HG03060 (cell line): ENCODE data around the gene SNX33.

Experiments used
- ATAC-seq: cut with Tn5 transposase; IDR thresholded peaks from one replicate; pipeline ENCODE4 v1.9.1; 2021; ENCODE audit warnings: low read depth, moderate number of reproducible peaks; ENCODE audit not compliant: unreplicated experiment

SNX33 gene

GRCh38 chr15:75641179-75641503 is 6.6 kb upstream of the SNX33 start:
- ATAC-seq: no peak

GRCh38 chr15:75641603-75642002 is 6.1 kb upstream of the SNX33 start:
- no peak for ATAC-seq

- ATAC-seq: no peak
Measured at GRCh38 chr15:75644376-75644775, 3.3 kb upstream of the SNX33 start.

GRCh38 chr15:75646112-75646943 is 1.4 kb upstream of the SNX33 start:
- no peak for ATAC-seq

GRCh38 chr15:75646944-75647364 is 758 bp upstream of the SNX33 start:
- no peak for ATAC-seq

GRCh38 chr15:75648156-75649000 is 666 bp downstream of the SNX33 start:
- no peak for ATAC-seq

- no peak for ATAC-seq
Measured at GRCh38 chr15:75649045-75649761, 1.5 kb downstream of the SNX33 start.

GRCh38 chr15:75649848-75650247 is 2.1 kb downstream of the SNX33 start:
- no peak for ATAC-seq

GRCh38 chr15:75650908-75651809 is 3.4 kb downstream of the SNX33 start:
- ATAC-seq: no peak

- no peak for ATAC-seq
Measured at GRCh38 chr15:75651810-75652543, 4.3 kb downstream of the SNX33 start.

- ATAC-seq: no peak
Measured at GRCh38 chr15:75653347-75653913, 5.7 kb downstream of the SNX33 start.

- ATAC-seq: no peak
Measured at GRCh38 chr15:75654201-75654907, 6.6 kb downstream of the SNX33 start.

- no peak for ATAC-seq
Measured at GRCh38 chr15:75655931-75656330, 8.2 kb downstream of the SNX33 start.

- no peak for ATAC-seq
Measured at GRCh38 chr15:75656331-75656730, 8.6 kb downstream of the SNX33 start.

- ATAC-seq: no peak
Measured at GRCh38 chr15:75656813-75657212, 9.1 kb downstream of the SNX33 start.

GRCh38 chr15:75659141-75659771 is 11.5 kb downstream of the SNX33 start:
- no peak for ATAC-seq

GRCh38 chr15:75659928-75660645 is 12.4 kb downstream of the SNX33 start:
- ATAC-seq: no peak
